Karpas-422 (cell line): Measurements from ENCODE around the gene EXTL1. TPM values are rescaled to one million over a fixed set of nuclear protein-coding genes. Genes with fewer than 3 reads are reported as not detected.

Source experiments
- DNase-seq: peaks from one replicate; pipeline ENCODE4 v3.0.0-alpha.2; 2015
- H2AFZ ChIP-seq: fragments of 200-600 bp; sonication (generic); 2 replicates; pipeline ENCODE4 v1.6.1; 2014; ENCODE audit warnings: antibody characterized with exemption, low read length, mixed read lengths
- H3K27ac ChIP-seq: fragments of 200-600 bp; sonication (generic); 2 replicates; pipeline ENCODE4 v1.5.1; 2014; ENCODE audit warnings: mild to moderate bottlenecking, low read length, moderate library complexity
- H3K27me3 ChIP-seq: fragments of 200-600 bp; sonication (generic); 2 replicates; pipeline ENCODE4 v1.6.1; 2014; ENCODE audit warnings: low read length, mixed read lengths
- H3K36me3 ChIP-seq: fragments of 200-600 bp; sonication (generic); 2 replicates; pipeline ENCODE4 v1.6.1; 2014; ENCODE audit warnings: low read length, mixed read lengths; ENCODE audit not compliant: insufficient read depth
- H3K4me1 ChIP-seq: fragments of 200-600 bp; sonication (generic); 2 replicates; pipeline ENCODE4 v1.6.1; 2014; ENCODE audit warnings: mild to moderate bottlenecking, low read length, mixed read lengths
- H3K4me2 ChIP-seq: fragments of 200-600 bp; sonication (generic); 2 replicates; pipeline ENCODE4 v1.6.1; 2014; ENCODE audit warnings: low read length, low read depth, mild to moderate bottlenecking; ENCODE audit not compliant: poor library complexity, severe bottlenecking
- H3K4me3 ChIP-seq: fragments of 200-600 bp; sonication (generic); 2 replicates; pipeline ENCODE4 v1.5.1; 2014; ENCODE audit warnings: mild to moderate bottlenecking, antibody characterized with exemption, low read length, mixed read lengths
- H3K79me2 ChIP-seq: fragments of 200-600 bp; sonication (generic); 2 replicates; pipeline ENCODE4 v1.6.1; 2014; ENCODE audit warnings: mild to moderate bottlenecking, low read length, mixed read lengths
- H3K9ac ChIP-seq: fragments of 200-600 bp; sonication (generic); 2 replicates; pipeline ENCODE4 v1.6.0; 2014; ENCODE audit warnings: low read length
- H3K9me2 ChIP-seq: fragments of 200-600 bp; sonication (generic), shearing (Covaris generic); replicated peaks from 2 replicates; pipeline ENCODE4 v1.6.0; 2014; ENCODE audit warnings: mild to moderate bottlenecking, low read length, moderate library complexity; ENCODE audit not compliant: insufficient read depth
- H3K9me3 ChIP-seq: fragments of 300-700, 200-600 bp; sonication (generic); 2 replicates; pipeline ENCODE4 v1.6.1; 2014; ENCODE audit warnings: low read length, mixed read lengths
- H4K20me1 ChIP-seq: fragments of 200-600 bp; sonication (generic); 2 replicates; pipeline ENCODE4 v1.6.1; 2014; ENCODE audit warnings: mild to moderate bottlenecking, antibody characterized with exemption, low read length, low read depth; ENCODE audit not compliant: insufficient read depth
- total RNA-seq: library from RNA; depleted of rRNA; stranded (reverse); fragments of >200 nt; shearing (Covaris generic); gene quantifications from 2 replicates; pipeline ENCODE4 v1.2.3, GENCODE V29; 2014; ENCODE audit warnings: low replicate concordance

Gene EXTL1
- total RNA-seq, 1 experiment from 2014 or later = not detected

GRCh38 chr1:26047278-26047874 lies 25.8 kb downstream of the EXTL1 start:
- Histone ChIP-seq H3K79me2 (no peaks in the 10 kb centered on the region), H3K9me3 (no peaks in the 10 kb centered on the region), H3K9ac (no peak overlapping the region), H3K36me3 (no peaks in the 10 kb centered on the region), H3K27me3 (no peaks in the 10 kb centered on the region), H2AFZ (no peak overlapping the region), H3K4me1 (no peaks in the 10 kb centered on the region), H3K27ac (no peak overlapping the region), H4K20me1 (no peaks in the 10 kb centered on the region), H3K9me2 (no peaks in the 10 kb centered on the region), H3K4me2 (no peak overlapping the region), H3K4me3 (no peak overlapping the region)
- no peak for DNase-seq

GRCh38 chr1:26049531-26050247 lies 28.1 kb downstream of the EXTL1 start:
- H3K4me3 ChIP-seq = no peak overlapping the region
- DNase-seq = no peak
- H2AFZ ChIP-seq = no peak overlapping the region
- H3K36me3 ChIP-seq = no peaks in the 10 kb centered on the region
- H3K9me2 ChIP-seq = no peaks in the 10 kb centered on the region
- no peaks in the 10 kb centered on the region for H4K20me1 ChIP-seq
- no peaks in the 10 kb centered on the region for H3K79me2 ChIP-seq
- no peaks in the 10 kb centered on the region for H3K27me3 ChIP-seq
- no peak overlapping the region for H3K9ac ChIP-seq
- no peaks in the 10 kb centered on the region for H3K4me1 ChIP-seq
- H3K9me3 ChIP-seq = no peaks in the 10 kb centered on the region
- H3K4me2 ChIP-seq = no peak overlapping the region
- no peak overlapping the region for H3K27ac ChIP-seq

- Histone ChIP-seq H3K4me2 (no peak overlapping the region), H3K4me3 (no peak overlapping the region), H3K27ac (no peak overlapping the region), H3K9me2 (no peaks in the 10 kb centered on the region), H3K9ac (no peak overlapping the region), H4K20me1 (no peaks in the 10 kb centered on the region), H3K79me2 (no peaks in the 10 kb centered on the region), H2AFZ (no peak overlapping the region), H3K4me1 (no peaks in the 10 kb centered on the region), H3K27me3 (no peaks in the 10 kb centered on the region), H3K36me3 (no peaks in the 10 kb centered on the region), H3K9me3 (no peaks in the 10 kb centered on the region)
- no peak for DNase-seq
Measured at GRCh38 chr1:26050248-26050640, 28.7 kb downstream of the EXTL1 start.

GRCh38 chr1:26053718-26054560 lies 32.4 kb downstream of the EXTL1 start:
- Histone ChIP-seq H3K9ac (no peak overlapping the region), H3K27ac (no peak overlapping the region), H3K4me2 (no peak overlapping the region), H3K79me2 (no peaks in the 10 kb centered on the region), H3K36me3 (no peaks in the 10 kb centered on the region), H2AFZ (no peak overlapping the region), H4K20me1 (no peaks in the 10 kb centered on the region), H3K4me3 (no peak overlapping the region), H3K4me1 (no peaks in the 10 kb centered on the region), H3K9me3 (no peaks in the 10 kb centered on the region), H3K27me3 (no peaks in the 10 kb centered on the region), H3K9me2 (no peaks in the 10 kb centered on the region)
- DNase-seq = no peak

GRCh38 chr1:26055041-26055440 lies 33.5 kb downstream of the EXTL1 start:
- DNase-seq = no peak
- Histone ChIP-seq H3K9ac (no peak overlapping the region), H3K27ac (no peak overlapping the region), H3K4me3 (no peak overlapping the region), H3K9me2 (no peaks in the 10 kb centered on the region), H3K27me3 (no peaks in the 10 kb centered on the region), H3K9me3 (no peaks in the 10 kb centered on the region), H3K4me1 (no peaks in the 10 kb centered on the region), H3K4me2 (no peak overlapping the region), H3K36me3 (no peaks in the 10 kb centered on the region), H3K79me2 (no peaks in the 10 kb centered on the region), H2AFZ (no peak overlapping the region), H4K20me1 (no peaks in the 10 kb centered on the region)

- H3K9ac ChIP-seq = no peak overlapping the region
- no peaks in the 10 kb centered on the region for H3K27me3 ChIP-seq
- H4K20me1 ChIP-seq = no peaks in the 10 kb centered on the region
Measured at GRCh38 chr1:26057189-26057588, 35.6 kb downstream of the EXTL1 start.

GRCh38 chr1:26058052-26058595 lies 36.5 kb downstream of the EXTL1 start:
- DNase-seq = no peak
- H3K79me2 ChIP-seq = no peaks in the 10 kb centered on the region
- H3K4me3 ChIP-seq = no peak overlapping the region
- H3K9ac ChIP-seq = no peak overlapping the region
- H3K36me3 ChIP-seq = no peaks in the 10 kb centered on the region
- H3K27me3 ChIP-seq = no peaks in the 10 kb centered on the region
- no peak overlapping the region for H3K27ac ChIP-seq
- H2AFZ ChIP-seq = no peak overlapping the region
- H4K20me1 ChIP-seq = no peaks in the 10 kb centered on the region
- H3K9me3 ChIP-seq = no peaks in the 10 kb centered on the region
- no peak overlapping the region for H3K4me2 ChIP-seq
- no peaks in the 10 kb centered on the region for H3K9me2 ChIP-seq
- no peaks in the 10 kb centered on the region for H3K4me1 ChIP-seq

More at GRCh38 chr1:26057189-26057588, 35.6 kb downstream of the EXTL1 start:
- no peak for DNase-seq
- H3K79me2 ChIP-seq = no peaks in the 10 kb centered on the region
- no peak overlapping the region for H3K4me2 ChIP-seq
- H3K9me2 ChIP-seq = no peaks in the 10 kb centered on the region
- no peaks in the 10 kb centered on the region for H3K36me3 ChIP-seq
- H2AFZ ChIP-seq = no peak overlapping the region
- H3K4me3 ChIP-seq = no peak overlapping the region
- H3K9me3 ChIP-seq = no peaks in the 10 kb centered on the region
- H3K4me1 ChIP-seq = no peaks in the 10 kb centered on the region
- H3K27ac ChIP-seq = no peak overlapping the region

GRCh38 chr1:26059906-26060305 lies 38.3 kb downstream of the EXTL1 start:
- Histone ChIP-seq H3K4me2 (no peak overlapping the region), H2AFZ (no peak overlapping the region)

More at GRCh38 chr1:26059906-26060305, 38.3 kb downstream of the EXTL1 start:
- H3K4me3 ChIP-seq = no peak overlapping the region
- no peaks in the 10 kb centered on the region for H4K20me1 ChIP-seq
- H3K9me3 ChIP-seq = no peaks in the 10 kb centered on the region
- H3K9ac ChIP-seq = no peak overlapping the region
- no peaks in the 10 kb centered on the region for H3K9me2 ChIP-seq
- DNase-seq = no peak
- no peaks in the 10 kb centered on the region for H3K4me1 ChIP-seq
- H3K27me3 ChIP-seq = no peaks in the 10 kb centered on the region
- no peak overlapping the region for H3K27ac ChIP-seq
- H3K36me3 ChIP-seq = no peaks in the 10 kb centered on the region
- H3K79me2 ChIP-seq = no peaks in the 10 kb centered on the region
